ENCODE measurements around the gene HIF1AN.

HIF1AN gene

GRCh38 chr10:100535715-100536353, at the start of gene HIF1AN:
Gene HIF1AN, plus strand, starts transcription at chr10:100535943. Its CDS starts 16 bp downstream, at chr10:100535959.
- H3K4me1 ChIP-seq (ENCODE audit: control insufficient read depth, insufficient read depth, low read length): peaks cover 12% of the 10 kb centered on the region
- H3K27me3 ChIP-seq (ENCODE audit: control insufficient read depth in 1 of 2, insufficient read depth in 2 of 2, low read length in 2 of 2): no peaks in the 10 kb centered on the region
- H3K9me3 ChIP-seq (ENCODE audit: control insufficient read depth in 2 of 2, low read length in 2 of 2): no peaks in the 10 kb centered on the region
- peaks cover 12 to 15% of the 10 kb centered on the region in 2 donors for H3K36me3 ChIP-seq (ENCODE audit: control insufficient read depth in 2 of 2, insufficient read depth in 2 of 2, low read length in 2 of 2)
- H3K27ac ChIP-seq (ENCODE audit: low read length): peak within 1 kb of the TSS; percentile 62
- peak within 1 kb of the TSS; percentile 69 to 74 for H3K9ac ChIP-seq (ENCODE audit: low read length in 2 of 2)
- peak within 1 kb of the TSS; percentile 84 to 87 for H3K4me3 ChIP-seq (ENCODE audit: low read length in 2 of 2)

GRCh38 chr10:100487529-100487928, 48.2 kb upstream of the HIF1AN start:
- Histone ChIP-seq H3K4me1 (ENCODE audit: control insufficient read depth, insufficient read depth, low read length) (peaks cover 7% of the 10 kb centered on the region), H3K9ac (ENCODE audit: low read length in 2 of 2) (no peak overlapping the region), H3K27me3 (ENCODE audit: control insufficient read depth in 1 of 2, insufficient read depth in 2 of 2, low read length in 2 of 2) (no peaks in the 10 kb centered on the region), H3K27ac (ENCODE audit: low read length) (no peak overlapping the region), H3K36me3 (ENCODE audit: control insufficient read depth in 2 of 2, insufficient read depth in 2 of 2, low read length in 2 of 2) (peaks cover 27 to 42% of the 10 kb centered on the region in 2 donors), H3K4me3 (ENCODE audit: low read length in 2 of 2) (no peak overlapping the region), H3K9me3 (ENCODE audit: control insufficient read depth in 2 of 2, low read length in 2 of 2) (no peaks in the 10 kb centered on the region)

GRCh38 chr10:100489396-100489795, 46.3 kb upstream of the HIF1AN start:
- H3K4me1 ChIP-seq (ENCODE audit: control insufficient read depth, insufficient read depth, low read length): no peaks in the 10 kb centered on the region
- no peak overlapping the region for H3K4me3 ChIP-seq (ENCODE audit: low read length in 2 of 2)
- no peak overlapping the region for H3K9ac ChIP-seq (ENCODE audit: low read length in 2 of 2)
- no peak overlapping the region for H3K27ac ChIP-seq (ENCODE audit: low read length)
- no peaks in the 10 kb centered on the region for H3K27me3 ChIP-seq (ENCODE audit: control insufficient read depth in 1 of 2, insufficient read depth in 2 of 2, low read length in 2 of 2)
- no peaks in the 10 kb centered on the region for H3K9me3 ChIP-seq (ENCODE audit: control insufficient read depth in 2 of 2, low read length in 2 of 2)
- peaks cover 27 to 45% of the 10 kb centered on the region in 2 donors for H3K36me3 ChIP-seq (ENCODE audit: control insufficient read depth in 2 of 2, insufficient read depth in 2 of 2, low read length in 2 of 2)

- no peak overlapping the region for H3K4me3 ChIP-seq (ENCODE audit: low read length in 2 of 2)
Observed at GRCh38 chr10:100490531-100490930, 45.2 kb upstream of the HIF1AN start.

GRCh38 chr10:100496567-100496966, 39.2 kb upstream of the HIF1AN start:
- H3K9ac ChIP-seq (ENCODE audit: low read length in 2 of 2): no peak overlapping the region
- no peaks in the 10 kb centered on the region for H3K4me1 ChIP-seq (ENCODE audit: control insufficient read depth, insufficient read depth, low read length)
- H3K27ac ChIP-seq (ENCODE audit: low read length): no peak overlapping the region
- H3K36me3 ChIP-seq (ENCODE audit: control insufficient read depth in 2 of 2, insufficient read depth in 2 of 2, low read length in 2 of 2): peaks cover 46 to 55% of the 10 kb centered on the region in 2 donors
- no peak overlapping the region for H3K4me3 ChIP-seq (ENCODE audit: low read length in 2 of 2)
- H3K27me3 ChIP-seq (ENCODE audit: control insufficient read depth in 1 of 2, insufficient read depth in 2 of 2, low read length in 2 of 2): no peaks in the 10 kb centered on the region
- H3K9me3 ChIP-seq (ENCODE audit: control insufficient read depth in 2 of 2, low read length in 2 of 2): no peaks in the 10 kb centered on the region

More at GRCh38 chr10:100490531-100490930, 45.2 kb upstream of the HIF1AN start:
- Histone ChIP-seq H3K27me3 (ENCODE audit: control insufficient read depth in 1 of 2, insufficient read depth in 2 of 2, low read length in 2 of 2) (no peaks in the 10 kb centered on the region), H3K27ac (ENCODE audit: low read length) (no peak overlapping the region), H3K4me1 (ENCODE audit: control insufficient read depth, insufficient read depth, low read length) (no peaks in the 10 kb centered on the region), H3K36me3 (ENCODE audit: control insufficient read depth in 2 of 2, insufficient read depth in 2 of 2, low read length in 2 of 2) (peaks cover 31 to 46% of the 10 kb centered on the region in 2 donors), H3K9me3 (ENCODE audit: control insufficient read depth in 2 of 2, low read length in 2 of 2) (no peaks in the 10 kb centered on the region), H3K9ac (ENCODE audit: low read length in 2 of 2) (no peak overlapping the region)

GRCh38 chr10:100498059-100498458, 37.7 kb upstream of the HIF1AN start:
- no peaks in the 10 kb centered on the region for H3K27me3 ChIP-seq (ENCODE audit: control insufficient read depth in 1 of 2, insufficient read depth in 2 of 2, low read length in 2 of 2)
- H3K4me3 ChIP-seq (ENCODE audit: low read length in 2 of 2): no peak overlapping the region
- no peak overlapping the region for H3K27ac ChIP-seq (ENCODE audit: low read length)
- H3K36me3 ChIP-seq (ENCODE audit: control insufficient read depth in 2 of 2, insufficient read depth in 2 of 2, low read length in 2 of 2): peaks cover 50 to 63% of the 10 kb centered on the region in 2 donors
- no peaks in the 10 kb centered on the region for H3K4me1 ChIP-seq (ENCODE audit: control insufficient read depth, insufficient read depth, low read length)
- H3K9ac ChIP-seq (ENCODE audit: low read length in 2 of 2): no peak overlapping the region
- no peaks in the 10 kb centered on the region for H3K9me3 ChIP-seq (ENCODE audit: control insufficient read depth in 2 of 2, low read length in 2 of 2)

- Histone ChIP-seq H3K36me3 (ENCODE audit: control insufficient read depth in 2 of 2, insufficient read depth in 2 of 2, low read length in 2 of 2) (peaks cover 48 to 66% of the 10 kb centered on the region in 2 donors), H3K27ac (ENCODE audit: low read length) (no peak overlapping the region), H3K9ac (ENCODE audit: low read length in 2 of 2) (no peak overlapping the region), H3K9me3 (ENCODE audit: control insufficient read depth in 2 of 2, low read length in 2 of 2) (no peaks in the 10 kb centered on the region), H3K4me3 (ENCODE audit: low read length in 2 of 2) (no peak overlapping the region), H3K4me1 (ENCODE audit: control insufficient read depth, insufficient read depth, low read length) (no peaks in the 10 kb centered on the region), H3K27me3 (ENCODE audit: control insufficient read depth in 1 of 2, insufficient read depth in 2 of 2, low read length in 2 of 2) (no peaks in the 10 kb centered on the region)
Observed at GRCh38 chr10:100501423-100501822, 34.3 kb upstream of the HIF1AN start.

GRCh38 chr10:100502926-100503494, 32.7 kb upstream of the HIF1AN start:
- H3K36me3 ChIP-seq (ENCODE audit: control insufficient read depth in 2 of 2, insufficient read depth in 2 of 2, low read length in 2 of 2): peaks cover 40 to 64% of the 10 kb centered on the region in 2 donors
- H3K9me3 ChIP-seq (ENCODE audit: control insufficient read depth in 2 of 2, low read length in 2 of 2): no peaks in the 10 kb centered on the region
- no peak overlapping the region for H3K9ac ChIP-seq (ENCODE audit: low read length in 2 of 2)
- no peaks in the 10 kb centered on the region for H3K4me1 ChIP-seq (ENCODE audit: control insufficient read depth, insufficient read depth, low read length)
- H3K27ac ChIP-seq (ENCODE audit: low read length): no peak overlapping the region
- no peak overlapping the region for H3K4me3 ChIP-seq (ENCODE audit: low read length in 2 of 2)
- H3K27me3 ChIP-seq (ENCODE audit: control insufficient read depth in 1 of 2, insufficient read depth in 2 of 2, low read length in 2 of 2): no peaks in the 10 kb centered on the region

GRCh38 chr10:100504096-100504495, 31.6 kb upstream of the HIF1AN start:
- H3K27ac ChIP-seq (ENCODE audit: low read length): no peak overlapping the region
- H3K27me3 ChIP-seq (ENCODE audit: control insufficient read depth in 1 of 2, insufficient read depth in 2 of 2, low read length in 2 of 2): no peaks in the 10 kb centered on the region
- peaks cover 38 to 53% of the 10 kb centered on the region in 2 donors for H3K36me3 ChIP-seq (ENCODE audit: control insufficient read depth in 2 of 2, insufficient read depth in 2 of 2, low read length in 2 of 2)
- H3K4me3 ChIP-seq (ENCODE audit: low read length in 2 of 2): no peak overlapping the region
- H3K4me1 ChIP-seq (ENCODE audit: control insufficient read depth, insufficient read depth, low read length): no peaks in the 10 kb centered on the region
- no peaks in the 10 kb centered on the region for H3K9me3 ChIP-seq (ENCODE audit: control insufficient read depth in 2 of 2, low read length in 2 of 2)
- no peak overlapping the region for H3K9ac ChIP-seq (ENCODE audit: low read length in 2 of 2)

GRCh38 chr10:100505164-100505563, 30.6 kb upstream of the HIF1AN start:
- Histone ChIP-seq H3K4me3 (ENCODE audit: low read length in 2 of 2) (no peak overlapping the region), H3K27me3 (ENCODE audit: control insufficient read depth in 1 of 2, insufficient read depth in 2 of 2, low read length in 2 of 2) (no peaks in the 10 kb centered on the region), H3K9ac (ENCODE audit: low read length in 2 of 2) (no peak overlapping the region), H3K36me3 (ENCODE audit: control insufficient read depth in 2 of 2, insufficient read depth in 2 of 2, low read length in 2 of 2) (peaks cover 27 to 45% of the 10 kb centered on the region in 2 donors), H3K27ac (ENCODE audit: low read length) (no peak overlapping the region), H3K4me1 (ENCODE audit: control insufficient read depth, insufficient read depth, low read length) (no peaks in the 10 kb centered on the region), H3K9me3 (ENCODE audit: control insufficient read depth in 2 of 2, low read length in 2 of 2) (no peaks in the 10 kb centered on the region)
